Karpas-422 (cell line): ENCODE measurements around the gene IRX6. TPM values are rescaled to one million over a fixed set of nuclear protein-coding genes. Genes with fewer than 3 reads are reported as not detected.

ENCODE experiments used
- DNase-seq: peaks from one replicate; pipeline ENCODE4 v3.0.0-alpha.2; 2015
- H2AFZ ChIP-seq: fragments of 200-600 bp; sonication (generic); 2 replicates; pipeline ENCODE4 v1.6.1; 2014; ENCODE audit warnings: antibody characterized with exemption, low read length, mixed read lengths
- H3K27ac ChIP-seq: fragments of 200-600 bp; sonication (generic); 2 replicates; pipeline ENCODE4 v1.5.1; 2014; ENCODE audit warnings: mild to moderate bottlenecking, low read length, moderate library complexity
- H3K27me3 ChIP-seq: fragments of 200-600 bp; sonication (generic); 2 replicates; pipeline ENCODE4 v1.6.1; 2014; ENCODE audit warnings: low read length, mixed read lengths
- H3K36me3 ChIP-seq: fragments of 200-600 bp; sonication (generic); 2 replicates; pipeline ENCODE4 v1.6.1; 2014; ENCODE audit warnings: low read length, mixed read lengths; ENCODE audit not compliant: insufficient read depth
- H3K4me1 ChIP-seq: fragments of 200-600 bp; sonication (generic); 2 replicates; pipeline ENCODE4 v1.6.1; 2014; ENCODE audit warnings: mild to moderate bottlenecking, low read length, mixed read lengths
- H3K4me2 ChIP-seq: fragments of 200-600 bp; sonication (generic); 2 replicates; pipeline ENCODE4 v1.6.1; 2014; ENCODE audit warnings: low read length, low read depth, mild to moderate bottlenecking; ENCODE audit not compliant: poor library complexity, severe bottlenecking
- H3K4me3 ChIP-seq: fragments of 200-600 bp; sonication (generic); 2 replicates; pipeline ENCODE4 v1.5.1; 2014; ENCODE audit warnings: mild to moderate bottlenecking, antibody characterized with exemption, low read length, mixed read lengths
- H3K79me2 ChIP-seq: fragments of 200-600 bp; sonication (generic); 2 replicates; pipeline ENCODE4 v1.6.1; 2014; ENCODE audit warnings: mild to moderate bottlenecking, low read length, mixed read lengths
- H3K9ac ChIP-seq: fragments of 200-600 bp; sonication (generic); 2 replicates; pipeline ENCODE4 v1.6.0; 2014; ENCODE audit warnings: low read length
- H3K9me2 ChIP-seq: fragments of 200-600 bp; sonication (generic), shearing (Covaris generic); replicated peaks from 2 replicates; pipeline ENCODE4 v1.6.0; 2014; ENCODE audit warnings: mild to moderate bottlenecking, low read length, moderate library complexity; ENCODE audit not compliant: insufficient read depth
- H3K9me3 ChIP-seq: fragments of 300-700, 200-600 bp; sonication (generic); 2 replicates; pipeline ENCODE4 v1.6.1; 2014; ENCODE audit warnings: low read length, mixed read lengths
- H4K20me1 ChIP-seq: fragments of 200-600 bp; sonication (generic); 2 replicates; pipeline ENCODE4 v1.6.1; 2014; ENCODE audit warnings: mild to moderate bottlenecking, antibody characterized with exemption, low read length, low read depth; ENCODE audit not compliant: insufficient read depth
- total RNA-seq: library from RNA; depleted of rRNA; stranded (reverse); fragments of >200 nt; shearing (Covaris generic); gene quantifications from 2 replicates; pipeline ENCODE4 v1.2.3, GENCODE V29; 2014; ENCODE audit warnings: low replicate concordance

The IRX6 gene
- total RNA-seq, 1 experiment from 2014 or later: not detected

GRCh38 chr16:55338646-55339045 is 14.6 kb downstream of the IRX6 start:
- Histone ChIP-seq H3K4me3 (0 out of 2 replicates have a peak overlapping the region, but pooled peaks have one; percentile 2), H3K27ac (peak overlapping the region; percentile 84), H3K9ac (no peak overlapping the region; the same call in 1 of the 2 replicates), H4K20me1 (no peaks in the 10 kb centered on the region), H3K36me3 (no peaks in the 10 kb centered on the region), H3K9me2 (no peaks in the 10 kb centered on the region), H3K4me1 (peaks cover 54% of the 10 kb centered on the region), H3K9me3 (no peaks in the 10 kb centered on the region), H3K79me2 (no peaks in the 10 kb centered on the region), H2AFZ (peak overlapping the region; percentile 33; the same call in 1 of the 2 replicates), H3K4me2 (peak overlapping the region; percentile 67), H3K27me3 (no peaks in the 10 kb centered on the region)
- DNase-seq: peak; percentile 80

- no peaks in the 10 kb centered on the region for H3K27me3 ChIP-seq
- peak overlapping the region; percentile 67 for H3K4me2 ChIP-seq
- peak overlapping the region; percentile 33 for H3K4me3 ChIP-seq
- no peaks in the 10 kb centered on the region for H4K20me1 ChIP-seq
- H2AFZ ChIP-seq: 0 out of 2 replicates have a peak overlapping the region, but pooled peaks have one; percentile 27
- no peaks in the 10 kb centered on the region for H3K9me3 ChIP-seq
- H3K4me1 ChIP-seq: peaks cover 40% of the 10 kb centered on the region
- peak overlapping the region; percentile 84 for H3K27ac ChIP-seq
- peak overlapping the region; percentile 20; the same call in 1 of the 2 replicates for H3K9ac ChIP-seq
- H3K79me2 ChIP-seq: no peaks in the 10 kb centered on the region
- H3K36me3 ChIP-seq: no peaks in the 10 kb centered on the region
- peak; percentile 85 for DNase-seq
- no peaks in the 10 kb centered on the region for H3K9me2 ChIP-seq
Measured at GRCh38 chr16:55340445-55340844, 16.4 kb downstream of the IRX6 start.

GRCh38 chr16:55341681-55342080 is 17.7 kb downstream of the IRX6 start:
- Histone ChIP-seq H3K9ac (no peak overlapping the region), H3K36me3 (no peaks in the 10 kb centered on the region), H3K9me2 (no peaks in the 10 kb centered on the region), H3K4me3 (no peak overlapping the region), H3K27me3 (no peaks in the 10 kb centered on the region), H3K4me2 (no peak overlapping the region), H3K9me3 (no peaks in the 10 kb centered on the region), H3K4me1 (peaks cover 40% of the 10 kb centered on the region), H2AFZ (no peak overlapping the region), H4K20me1 (no peaks in the 10 kb centered on the region), H3K79me2 (no peaks in the 10 kb centered on the region), H3K27ac (no peak overlapping the region)
- DNase-seq: no peak

- H3K4me3 ChIP-seq: no peak overlapping the region
- peaks cover 7% of the 10 kb centered on the region for H3K4me1 ChIP-seq
- no peaks in the 10 kb centered on the region for H3K9me2 ChIP-seq
- no peak overlapping the region for H2AFZ ChIP-seq
- DNase-seq: no peak
- H3K27me3 ChIP-seq: no peaks in the 10 kb centered on the region
- H3K9me3 ChIP-seq: no peaks in the 10 kb centered on the region
- no peak overlapping the region for H3K27ac ChIP-seq
- no peaks in the 10 kb centered on the region for H3K79me2 ChIP-seq
- no peaks in the 10 kb centered on the region for H4K20me1 ChIP-seq
- no peaks in the 10 kb centered on the region for H3K36me3 ChIP-seq
- no peak overlapping the region for H3K4me2 ChIP-seq
- H3K9ac ChIP-seq: no peak overlapping the region
Measured at GRCh38 chr16:55346475-55346874, 22.5 kb downstream of the IRX6 start.

GRCh38 chr16:55349867-55350266 is 25.9 kb downstream of the IRX6 start:
- H3K4me1 ChIP-seq: peaks cover 14% of the 10 kb centered on the region
- H3K9me3 ChIP-seq: no peaks in the 10 kb centered on the region
- H3K27me3 ChIP-seq: no peaks in the 10 kb centered on the region
- H4K20me1 ChIP-seq: no peaks in the 10 kb centered on the region
- H3K9ac ChIP-seq: no peak overlapping the region
- no peak for DNase-seq
- no peak overlapping the region for H3K4me2 ChIP-seq
- H2AFZ ChIP-seq: no peak overlapping the region
- no peaks in the 10 kb centered on the region for H3K36me3 ChIP-seq
- H3K4me3 ChIP-seq: no peak overlapping the region
- H3K79me2 ChIP-seq: no peaks in the 10 kb centered on the region
- no peak overlapping the region for H3K27ac ChIP-seq
- no peaks in the 10 kb centered on the region for H3K9me2 ChIP-seq

- no peaks in the 10 kb centered on the region for H3K36me3 ChIP-seq
- no peak overlapping the region for H3K4me3 ChIP-seq
- H3K27me3 ChIP-seq: no peaks in the 10 kb centered on the region
- no peaks in the 10 kb centered on the region for H4K20me1 ChIP-seq
- H3K9me2 ChIP-seq: no peaks in the 10 kb centered on the region
- peaks cover 21% of the 10 kb centered on the region for H3K4me1 ChIP-seq
- H3K4me2 ChIP-seq: no peak overlapping the region
- H2AFZ ChIP-seq: no peak overlapping the region
- no peaks in the 10 kb centered on the region for H3K9me3 ChIP-seq
- H3K27ac ChIP-seq: no peak overlapping the region
- no peaks in the 10 kb centered on the region for H3K79me2 ChIP-seq
- DNase-seq: no peak
- no peak overlapping the region for H3K9ac ChIP-seq
Measured at GRCh38 chr16:55350984-55351383, 27.0 kb downstream of the IRX6 start.

GRCh38 chr16:55351936-55352335 is 27.9 kb downstream of the IRX6 start:
- Histone ChIP-seq H3K4me2 (no peak overlapping the region), H3K36me3 (no peaks in the 10 kb centered on the region), H3K9me2 (no peaks in the 10 kb centered on the region), H3K4me3 (no peak overlapping the region), H3K4me1 (peaks cover 21% of the 10 kb centered on the region), H4K20me1 (no peaks in the 10 kb centered on the region), H3K9me3 (no peaks in the 10 kb centered on the region), H3K27ac (no peak overlapping the region), H3K27me3 (no peaks in the 10 kb centered on the region), H2AFZ (no peak overlapping the region), H3K9ac (no peak overlapping the region), H3K79me2 (no peaks in the 10 kb centered on the region)
- no peak for DNase-seq

GRCh38 chr16:55357241-55357640 is 33.2 kb downstream of the IRX6 start:
- H3K9me3 ChIP-seq: no peaks in the 10 kb centered on the region
- DNase-seq: no peak

GRCh38 chr16:55359946-55360345 is 35.9 kb downstream of the IRX6 start:
- Histone ChIP-seq H3K4me2 (no peak overlapping the region), H2AFZ (no peak overlapping the region), H3K9me3 (no peaks in the 10 kb centered on the region)

More at GRCh38 chr16:55357241-55357640, 33.2 kb downstream of the IRX6 start:
- Histone ChIP-seq H3K9ac (no peak overlapping the region), H3K27me3 (no peaks in the 10 kb centered on the region), H3K79me2 (no peaks in the 10 kb centered on the region), H3K4me3 (no peak overlapping the region), H3K4me2 (no peak overlapping the region), H2AFZ (no peak overlapping the region), H3K4me1 (peaks cover 21% of the 10 kb centered on the region), H3K27ac (no peak overlapping the region), H3K36me3 (no peaks in the 10 kb centered on the region), H4K20me1 (no peaks in the 10 kb centered on the region), H3K9me2 (no peaks in the 10 kb centered on the region)

More at GRCh38 chr16:55359946-55360345, 35.9 kb downstream of the IRX6 start:
- H3K27ac ChIP-seq: no peak overlapping the region
- no peaks in the 10 kb centered on the region for H3K27me3 ChIP-seq
- no peaks in the 10 kb centered on the region for H4K20me1 ChIP-seq
- no peak overlapping the region for H3K9ac ChIP-seq
- DNase-seq: no peak
- H3K79me2 ChIP-seq: no peaks in the 10 kb centered on the region
- no peaks in the 10 kb centered on the region for H3K9me2 ChIP-seq
- H3K4me3 ChIP-seq: no peak overlapping the region
- H3K36me3 ChIP-seq: no peaks in the 10 kb centered on the region
- peaks cover 6% of the 10 kb centered on the region for H3K4me1 ChIP-seq
